Ammon's horn (tissue), 1 donor: Measurements from ENCODE around the gene PSMA2.

Experiments used
- DNase-seq: peaks from one replicate; pipeline ENCODE4 v3.0.0-alpha.2; 2016; ENCODE audit warnings: low spot score

Gene PSMA2

GRCh38 chr7:42940985-42941847, 9.2 kb upstream of the PSMA2 start:
- peak; percentile 87 for DNase-seq

- no peak for DNase-seq
Measured at GRCh38 chr7:42939457-42940240, 7.7 kb upstream of the PSMA2 start.

DNA sequence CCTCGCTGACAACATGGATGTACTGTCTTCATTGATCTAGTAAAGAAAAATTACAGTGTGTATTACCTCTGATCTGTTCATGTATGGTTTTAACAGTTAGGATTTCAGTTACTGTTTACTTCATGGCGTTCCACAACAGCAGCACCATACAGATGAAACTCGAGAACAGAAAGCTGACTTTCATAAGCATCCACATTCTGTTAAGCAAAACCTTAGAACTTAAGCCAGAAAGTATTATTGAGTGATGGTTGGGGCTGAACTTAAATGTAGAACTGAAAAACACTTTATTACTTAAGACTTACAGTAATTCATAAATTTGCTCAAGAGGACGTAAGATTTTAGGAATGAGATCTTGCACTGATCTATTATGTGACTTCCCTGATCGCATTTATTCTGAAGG, 3.9 kb upstream of the PSMA2 start:
- DNase-seq, result no peak

DNA sequence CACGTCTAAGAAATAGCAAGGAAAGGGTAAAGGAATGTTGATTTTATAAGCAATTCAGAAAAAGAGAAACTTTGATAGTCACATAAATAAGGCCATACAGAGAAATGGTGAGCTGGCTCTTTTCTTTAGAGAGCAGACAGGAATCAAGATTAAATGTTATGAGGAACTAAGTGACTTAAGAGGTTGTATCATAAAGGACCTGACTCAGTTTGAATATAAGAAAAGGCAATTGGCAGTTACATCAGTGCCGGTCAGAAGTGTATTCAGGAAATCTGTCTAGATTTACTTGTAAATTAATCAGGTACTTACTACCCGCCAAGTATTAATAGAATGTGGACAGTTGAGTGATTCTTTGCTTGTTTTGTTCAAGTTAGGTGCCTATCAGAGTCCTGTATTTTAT, 2.3 kb upstream of the PSMA2 start:
- DNase-seq, result no peak

- DNase-seq, result peak; percentile 12
Measured at GRCh38 chr7:42932811-42933591, 1.0 kb upstream of the PSMA2 start.

GRCh38 chr7:42931447-42931833, 534 bp downstream of the PSMA2 start:
- no peak for DNase-seq

GRCh38 chr7:42930889-42931288, 1.1 kb downstream of the PSMA2 start:
- no peak for DNase-seq

DNA sequence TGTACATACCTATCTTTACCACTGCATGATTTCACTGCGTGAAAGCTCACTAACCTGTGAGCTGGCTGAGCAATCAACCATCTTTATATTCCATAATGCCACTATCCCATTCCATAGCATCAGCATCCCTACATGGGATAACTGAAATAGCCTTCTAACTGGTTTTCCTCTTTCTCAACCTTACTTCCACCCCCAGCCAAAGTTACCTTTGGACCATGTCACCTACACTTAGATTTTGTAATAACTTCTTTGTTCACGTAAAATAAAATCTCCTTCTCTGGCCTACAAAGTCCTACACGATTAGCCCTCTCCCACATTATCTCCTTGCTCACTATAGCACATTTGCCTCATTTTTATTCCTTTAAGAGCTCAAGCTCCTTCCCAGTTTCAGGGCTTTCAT, 2.5 kb downstream of the PSMA2 start:
- DNase-seq, result no peak

DNA sequence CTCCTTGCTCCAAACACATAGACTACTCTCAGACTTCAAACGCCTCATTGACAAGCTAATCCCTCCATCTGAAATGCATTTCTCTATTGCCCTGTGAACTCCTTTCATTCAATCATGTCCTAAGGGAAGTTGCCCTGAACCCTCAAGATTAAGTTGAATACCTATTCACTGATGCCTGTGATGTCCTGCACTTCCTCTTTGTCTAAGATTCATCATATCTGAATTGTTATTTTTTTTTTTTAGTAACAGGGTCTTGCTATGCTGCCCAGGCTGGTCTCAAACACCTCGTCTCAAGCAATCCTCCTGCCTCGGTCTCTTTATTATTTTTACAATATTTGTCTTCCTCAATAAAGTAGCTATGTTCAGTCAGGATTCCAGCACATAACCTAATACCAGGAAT, 3.2 kb downstream of the PSMA2 start:
- no peak for DNase-seq

- no peak for DNase-seq
Measured at GRCh38 chr7:42926204-42926603, 5.8 kb downstream of the PSMA2 start.

- no peak for DNase-seq
Measured at GRCh38 chr7:42925630-42926029, 6.3 kb downstream of the PSMA2 start.

- no peak for DNase-seq
Measured at GRCh38 chr7:42924223-42924838, 7.6 kb downstream of the PSMA2 start.

- DNase-seq, result no peak
Measured at GRCh38 chr7:42922017-42922753, 9.8 kb downstream of the PSMA2 start.

GRCh38 chr7:42915356-42915755, 16.6 kb downstream of the PSMA2 start:
- DNase-seq, result no peak

DNA sequence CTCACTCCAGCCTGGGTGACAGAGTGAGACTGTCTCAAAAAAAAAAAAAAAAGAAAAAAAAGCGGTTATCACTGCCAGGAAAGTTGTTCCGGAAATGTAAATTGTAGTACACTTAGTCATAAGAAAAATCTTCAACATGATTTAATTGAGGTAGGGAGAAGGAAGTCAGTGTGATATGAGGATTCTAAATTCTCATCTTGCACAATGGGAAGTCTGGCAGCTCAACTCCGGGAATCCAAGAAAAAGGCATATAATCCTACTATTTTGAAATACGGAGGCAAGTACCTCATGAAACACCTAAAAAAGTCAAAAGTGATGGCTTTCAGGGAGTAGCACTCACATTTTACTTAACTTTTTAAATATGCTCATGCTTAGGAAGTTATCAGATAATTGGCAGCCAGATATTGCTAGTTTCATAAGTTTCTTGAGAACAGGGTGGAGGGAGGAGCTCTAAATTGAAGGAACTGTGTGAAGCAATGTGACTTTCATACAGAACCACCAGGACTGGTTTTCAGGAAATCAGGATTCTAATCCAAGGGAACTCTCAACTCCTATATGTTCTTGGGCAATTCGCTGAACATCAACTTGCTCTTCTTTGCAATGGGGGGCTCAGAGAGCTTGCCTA, 17.4 kb downstream of the PSMA2 start:
- no peak for DNase-seq

DNA sequence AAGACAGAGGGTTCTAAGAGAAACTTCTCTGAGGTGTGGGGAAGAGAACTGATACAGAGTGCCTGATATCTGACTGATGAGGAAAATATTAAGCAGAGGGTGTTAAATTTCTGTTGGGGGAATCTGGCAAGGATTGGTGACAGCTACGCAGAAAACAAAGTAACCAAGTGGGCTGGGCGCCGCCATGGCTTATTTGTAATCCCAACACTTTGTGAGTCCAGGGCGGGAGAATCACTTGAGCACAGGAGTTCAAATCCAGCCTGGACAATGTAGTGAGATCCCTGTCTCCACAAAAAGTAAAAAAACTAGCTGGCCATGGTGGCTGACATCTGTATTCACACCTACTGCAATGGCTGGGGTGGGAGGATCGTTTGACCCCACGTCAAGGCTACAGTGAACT, 18.0 kb downstream of the PSMA2 start:
- DNase-seq, result no peak

GRCh38 chr7:42913591-42913990, 18.4 kb downstream of the PSMA2 start:
- no peak for DNase-seq

DNA sequence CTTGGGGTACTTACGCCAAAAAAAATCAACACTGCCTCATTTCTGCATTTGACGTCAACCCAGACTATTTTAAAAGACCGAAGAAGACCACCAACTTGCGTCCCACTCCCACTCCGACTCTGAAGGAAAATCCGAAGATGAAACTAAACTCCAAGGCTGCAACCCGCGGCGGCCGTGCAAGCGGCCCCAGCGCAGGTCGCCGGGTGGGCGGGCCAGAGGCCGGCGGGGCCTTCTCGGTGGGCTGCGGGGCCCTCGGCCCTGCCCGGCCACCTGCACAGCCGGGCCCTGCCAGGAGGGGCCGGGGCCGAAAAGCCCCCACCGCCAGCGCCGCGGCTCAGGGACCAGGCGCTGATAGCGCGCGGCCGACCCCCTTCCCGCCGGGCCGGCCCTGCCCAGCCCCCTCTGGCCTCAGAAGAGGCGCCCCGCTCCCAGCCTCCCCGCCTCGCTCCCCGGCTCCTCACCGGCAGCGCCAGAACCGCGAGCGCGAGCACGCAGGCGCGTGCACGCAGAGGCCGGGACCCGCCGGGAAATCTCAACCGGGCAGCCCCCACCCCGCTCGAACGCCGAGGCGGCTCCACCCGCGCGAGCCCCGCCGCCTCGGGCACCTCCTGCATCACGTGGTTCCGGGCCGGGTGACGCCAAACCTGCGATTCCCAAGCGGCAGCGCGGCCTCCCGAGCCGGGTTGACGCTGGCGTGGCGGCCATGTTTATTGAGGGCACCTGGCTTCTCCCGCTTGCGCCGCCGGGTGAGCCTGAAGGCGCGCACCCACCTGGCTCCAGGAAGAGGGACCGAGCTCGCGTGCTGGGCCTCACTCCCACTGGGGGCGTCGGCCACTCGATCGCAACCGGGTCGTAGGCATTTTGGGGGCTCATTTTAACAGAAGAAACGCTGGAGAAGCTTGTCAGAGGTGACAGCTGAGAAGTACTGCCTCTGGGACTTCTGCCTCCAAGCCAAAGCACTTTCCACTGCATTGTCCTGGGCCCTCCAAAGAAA, 20.2 kb downstream of the PSMA2 start, which contains the start of gene C7orf25:
TSS of gene C7orf25 (minus strand) at position 617 of the 994 bp plus-strand sequence. CDS start 1,170 bp downstream, outside the sequence.
- DNase-seq, result peak; percentile 98

GRCh38 chr7:42910306-42910705, 21.7 kb downstream of the PSMA2 start:
- peak; percentile 72 for DNase-seq
